ENCODE measurements around the gene FOXN1. TPM values are rescaled to one million over a fixed set of nuclear protein-coding genes. Genes with fewer than 3 reads are reported as not detected.
"Not testable (repeated sequence)": the region's sequence is repeated elsewhere in the genome, so short reads cannot be mapped to it uniquely, and the experiment has no call there.

The FOXN1 gene
- total RNA-seq, 1 donor from 2014 or later = not detected

- peaks cover 12% of the 10 kb centered on the region for H3K4me1 Mint-ChIP-seq
- no peak overlapping the region for H3K27ac Mint-ChIP-seq
- H3K27me3 Mint-ChIP-seq (ENCODE audit: insufficient read depth, low read depth) = peaks cover 8% of the 10 kb centered on the region
- DNase-seq (ENCODE audit: low spot score) = no peak
- no peaks in the 10 kb centered on the region for H3K36me3 Mint-ChIP-seq
- Histone ChIP-seq H4K20me1 (ENCODE audit: low read depth) (no peaks in the 10 kb centered on the region), H3K27me3 (peaks cover 12% of the 10 kb centered on the region), H3K9ac (no peak overlapping the region), H3K4me3 (no peak overlapping the region), H3K9me3 (ENCODE audit: low read depth) (no peaks in the 10 kb centered on the region), H3K4me2 (no peak overlapping the region), H3K27ac (no peak overlapping the region), H3K79me2 (ENCODE audit: low read depth) (no peaks in the 10 kb centered on the region), H3F3A (ENCODE audit: low read depth) (no peaks in the 10 kb centered on the region), H2AFZ (replicated peaks) (no peak overlapping the region), H3K36me3 (no peaks in the 10 kb centered on the region), H3K4me1 (no peaks in the 10 kb centered on the region)
- TF ChIP-seq, protein P1, sequence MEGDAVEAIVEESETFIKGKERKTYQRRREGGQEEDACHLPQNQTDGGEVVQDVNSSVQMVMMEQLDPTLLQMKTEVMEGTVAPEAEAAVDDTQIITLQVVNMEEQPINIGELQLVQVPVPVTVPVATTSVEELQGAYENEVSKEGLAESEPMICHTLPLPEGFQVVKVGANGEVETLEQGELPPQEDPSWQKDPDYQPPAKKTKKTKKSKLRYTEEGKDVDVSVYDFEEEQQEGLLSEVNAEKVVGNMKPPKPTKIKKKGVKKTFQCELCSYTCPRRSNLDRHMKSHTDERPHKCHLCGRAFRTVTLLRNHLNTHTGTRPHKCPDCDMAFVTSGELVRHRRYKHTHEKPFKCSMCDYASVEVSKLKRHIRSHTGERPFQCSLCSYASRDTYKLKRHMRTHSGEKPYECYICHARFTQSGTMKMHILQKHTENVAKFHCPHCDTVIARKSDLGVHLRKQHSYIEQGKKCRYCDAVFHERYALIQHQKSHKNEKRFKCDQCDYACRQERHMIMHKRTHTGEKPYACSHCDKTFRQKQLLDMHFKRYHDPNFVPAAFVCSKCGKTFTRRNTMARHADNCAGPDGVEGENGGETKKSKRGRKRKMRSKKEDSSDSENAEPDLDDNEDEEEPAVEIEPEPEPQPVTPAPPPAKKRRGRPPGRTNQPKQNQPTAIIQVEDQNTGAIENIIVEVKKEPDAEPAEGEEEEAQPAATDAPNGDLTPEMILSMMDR (IDR thresholded peaks at IDR 0.05) = no peak
- no peak for TF ChIP-seq EZH2phosphoT487 (IDR thresholded peaks at IDR 0.05)
- TF ChIP-seq EZH2 (IDR thresholded peaks at IDR 0.05) = no peak
- H3K4me3 Mint-ChIP-seq = no peak overlapping the region
- H3K9me3 Mint-ChIP-seq = no peaks in the 10 kb centered on the region
Observed at GRCh38 chr17:28467456-28468025, 38.6 kb upstream of the FOXN1 start.

DNA sequence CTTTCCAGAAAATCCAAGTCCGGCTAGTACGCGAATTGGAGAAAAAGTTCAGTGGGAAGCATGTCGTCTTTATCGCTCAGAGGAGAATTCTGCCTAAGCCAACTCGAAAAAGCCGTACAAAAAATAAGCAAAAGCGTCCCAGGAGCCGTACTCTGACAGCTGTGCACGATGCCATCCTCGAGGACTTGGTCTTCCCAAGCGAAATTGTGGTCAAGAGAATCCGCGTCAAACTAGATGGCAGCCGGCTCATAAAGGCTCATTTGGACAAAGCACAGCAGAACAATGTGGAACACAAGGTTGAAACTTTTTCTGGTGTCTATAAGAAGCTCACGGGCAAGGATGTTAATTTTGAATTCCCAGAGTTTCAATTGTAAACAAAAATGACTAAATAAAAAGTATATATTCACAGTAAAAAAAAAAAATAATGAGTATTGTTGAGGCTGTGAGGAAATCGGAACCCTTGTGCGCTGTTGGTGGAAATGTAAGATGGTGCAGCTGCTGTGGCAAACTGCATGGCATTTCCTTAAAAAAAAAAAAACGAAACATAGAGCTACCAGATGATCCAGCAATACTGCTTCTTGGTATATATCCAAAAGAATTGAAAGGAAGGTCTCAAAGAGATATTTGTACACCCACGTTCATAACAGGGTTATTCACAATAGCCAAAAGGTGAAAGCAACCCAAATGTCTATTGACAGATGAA is 38.0 kb upstream of the FOXN1 start:
- not testable (repeated sequence) for DNase-seq (ENCODE audit: low spot score); H3K36me3 ChIP-seq; H3F3A ChIP-seq (ENCODE audit: low read depth); H3K9me3 ChIP-seq (ENCODE audit: low read depth); H3K4me3 ChIP-seq; H2AFZ ChIP-seq (replicated peaks); H3K27me3 Mint-ChIP-seq (ENCODE audit: insufficient read depth, low read depth); H3K4me3 Mint-ChIP-seq; H4K20me1 ChIP-seq (ENCODE audit: low read depth); H3K79me2 ChIP-seq (ENCODE audit: low read depth); H3K4me1 ChIP-seq; H3K27ac ChIP-seq; H3K4me2 ChIP-seq; H3K36me3 Mint-ChIP-seq; H3K27ac Mint-ChIP-seq; H3K9ac ChIP-seq; H3K9me3 Mint-ChIP-seq
- peaks cover 12% of the 10 kb centered on the region for H3K4me1 Mint-ChIP-seq
- H3K27me3 ChIP-seq = peaks cover 12% of the 10 kb centered on the region

- H2AFZ ChIP-seq (replicated peaks) = no peak overlapping the region
- H4K20me1 ChIP-seq (ENCODE audit: low read depth) = no peaks in the 10 kb centered on the region
- H3K4me1 ChIP-seq = no peaks in the 10 kb centered on the region
- H3K4me3 Mint-ChIP-seq = no peak overlapping the region
- H3K27ac Mint-ChIP-seq = no peak overlapping the region
- no peak overlapping the region for H3K27ac ChIP-seq
- no peak overlapping the region for H3K4me2 ChIP-seq
- no peaks in the 10 kb centered on the region for H3K36me3 Mint-ChIP-seq
- peaks cover 12% of the 10 kb centered on the region for H3K27me3 ChIP-seq
- H3K36me3 ChIP-seq = no peaks in the 10 kb centered on the region
- no peaks in the 10 kb centered on the region for H3K9me3 Mint-ChIP-seq
- H3K79me2 ChIP-seq (ENCODE audit: low read depth) = no peaks in the 10 kb centered on the region
- no peaks in the 10 kb centered on the region for H3K9me3 ChIP-seq (ENCODE audit: low read depth)
- no peak overlapping the region for H3K9ac ChIP-seq
- H3K27me3 Mint-ChIP-seq (ENCODE audit: insufficient read depth, low read depth) = peaks cover 8% of the 10 kb centered on the region
- TF ChIP-seq EZH2 (IDR thresholded peaks at IDR 0.05) (no peak), EZH2phosphoT487 (IDR thresholded peaks at IDR 0.05) (no peak)
- TF ChIP-seq, protein P1 (IDR thresholded peaks at IDR 0.05) = no peak
- H3K4me3 ChIP-seq = no peak overlapping the region
- DNase-seq (ENCODE audit: low spot score) = no peak
- H3F3A ChIP-seq (ENCODE audit: low read depth) = no peaks in the 10 kb centered on the region
- H3K4me1 Mint-ChIP-seq = peaks cover 12% of the 10 kb centered on the region
Observed at GRCh38 chr17:28468781-28469180, 37.4 kb upstream of the FOXN1 start.

- H2AFZ ChIP-seq (replicated peaks) = no peak overlapping the region
- Mint-ChIP-seq H3K27me3 (ENCODE audit: insufficient read depth, low read depth) (peaks cover 8% of the 10 kb centered on the region), H3K4me1 (peaks cover 12% of the 10 kb centered on the region)
Observed at GRCh38 chr17:28469376-28469775, 36.8 kb upstream of the FOXN1 start.

More at GRCh38 chr17:28469376-28469775, 36.8 kb upstream of the FOXN1 start:
- Histone ChIP-seq H3K9me3 (ENCODE audit: low read depth) (no peaks in the 10 kb centered on the region), H3K9ac (no peak overlapping the region), H3K4me3 (no peak overlapping the region), H3K79me2 (ENCODE audit: low read depth) (no peaks in the 10 kb centered on the region), H3K4me2 (no peak overlapping the region), H3K36me3 (no peaks in the 10 kb centered on the region), H4K20me1 (ENCODE audit: low read depth) (no peaks in the 10 kb centered on the region), H3K27me3 (peaks cover 12% of the 10 kb centered on the region), H3F3A (ENCODE audit: low read depth) (no peaks in the 10 kb centered on the region), H3K4me1 (no peaks in the 10 kb centered on the region), H3K27ac (no peak overlapping the region)
- Mint-ChIP-seq H3K36me3 (no peaks in the 10 kb centered on the region), H3K9me3 (no peaks in the 10 kb centered on the region), H3K4me3 (no peak overlapping the region), H3K27ac (no peak overlapping the region)
- DNase-seq (ENCODE audit: low spot score) = no peak
- TF ChIP-seq, protein P1 (IDR thresholded peaks at IDR 0.05) = no peak
- no peak for TF ChIP-seq EZH2 (IDR thresholded peaks at IDR 0.05)
- no peak for TF ChIP-seq EZH2phosphoT487 (IDR thresholded peaks at IDR 0.05)
